ENCODE results near the gene UTP25.
A peak's percentile ranks its signal among the peaks of the same experiment; 100 is the strongest.

UTP25 gene

GRCh38 chr1:209800984-209801834 is 26.6 kb upstream of the UTP25 start:
- H3K4me1 Mint-ChIP-seq: peaks cover 9% of the 10 kb centered on the region
- no peak for DNase-seq
- no peak overlapping the region for H3K4me3 Mint-ChIP-seq
- no peaks in the 10 kb centered on the region for H3K36me3 Mint-ChIP-seq (ENCODE audit: low read depth)
- H3K9me3 Mint-ChIP-seq: no peaks in the 10 kb centered on the region
- H3K27ac Mint-ChIP-seq: no peak overlapping the region
- ATAC-seq: no peak
- H3K27me3 Mint-ChIP-seq: peaks cover 9% of the 10 kb centered on the region

- ATAC-seq: no peak
- no peaks in the 10 kb centered on the region for H3K36me3 Mint-ChIP-seq (ENCODE audit: low read depth)
- H3K4me1 Mint-ChIP-seq: peaks cover 10% of the 10 kb centered on the region
- no peak overlapping the region for H3K27ac Mint-ChIP-seq
- no peak for DNase-seq
- H3K27me3 Mint-ChIP-seq: peaks cover 9% of the 10 kb centered on the region
- H3K4me3 Mint-ChIP-seq: no peak overlapping the region
- H3K9me3 Mint-ChIP-seq: no peaks in the 10 kb centered on the region
Measured at GRCh38 chr1:209802117-209802779, 25.5 kb upstream of the UTP25 start.

- DNase-seq: no peak
- H3K27me3 Mint-ChIP-seq: peaks cover 7% of the 10 kb centered on the region
- peaks cover 10% of the 10 kb centered on the region for H3K4me1 Mint-ChIP-seq
- ATAC-seq: no peak
- no peak overlapping the region for H3K4me3 Mint-ChIP-seq
- H3K9me3 Mint-ChIP-seq: no peaks in the 10 kb centered on the region
- no peak overlapping the region for H3K27ac Mint-ChIP-seq
- H3K36me3 Mint-ChIP-seq (ENCODE audit: low read depth): no peaks in the 10 kb centered on the region
Measured at GRCh38 chr1:209802780-209803152, 25.0 kb upstream of the UTP25 start.

- peaks cover 7% of the 10 kb centered on the region for H3K27me3 Mint-ChIP-seq
- no peak for DNase-seq
Measured at GRCh38 chr1:209803568-209803967, 24.2 kb upstream of the UTP25 start.

GRCh38 chr1:209805341-209805781 is 22.4 kb upstream of the UTP25 start:
- H3K4me3 Mint-ChIP-seq: peak overlapping the region; percentile 62
- no peak for DNase-seq
- ATAC-seq: no peak
- no peaks in the 10 kb centered on the region for H3K36me3 Mint-ChIP-seq (ENCODE audit: low read depth)
- peaks cover 7% of the 10 kb centered on the region for H3K27me3 Mint-ChIP-seq
- no peak overlapping the region for H3K27ac Mint-ChIP-seq
- H3K4me1 Mint-ChIP-seq: peaks cover 10% of the 10 kb centered on the region
- H3K9me3 Mint-ChIP-seq: no peaks in the 10 kb centered on the region

More at GRCh38 chr1:209803568-209803967, 24.2 kb upstream of the UTP25 start:
- Mint-ChIP-seq H3K4me3 (no peak overlapping the region), H3K4me1 (peaks cover 10% of the 10 kb centered on the region), H3K27ac (no peak overlapping the region), H3K9me3 (no peaks in the 10 kb centered on the region), H3K36me3 (ENCODE audit: low read depth) (no peaks in the 10 kb centered on the region)
- no peak for ATAC-seq

- ATAC-seq (peak; percentile 55), DNase-seq (peak; percentile 61)
- Mint-ChIP-seq H3K27ac (no peak within 1 kb of the TSS), H3K36me3 (ENCODE audit: low read depth) (no peaks in the 10 kb centered on the region), H3K27me3 (peaks cover 7% of the 10 kb centered on the region), H3K9me3 (no peaks in the 10 kb centered on the region), H3K4me1 (peaks cover 10% of the 10 kb centered on the region), H3K4me3 (peak within 1 kb of the TSS; percentile 62)
Measured at GRCh38 chr1:209805875-209806760, 21.7 kb upstream of the UTP25 start, which contains the start of gene IRF6. TSS of gene IRF6 (minus strand) at chr1:209806142. CDS start at chr1:209801413, 4,729 bp downstream.

GRCh38 chr1:209807509-209807908 is 20.3 kb upstream of the UTP25 start:
- no peak overlapping the region for H3K4me3 Mint-ChIP-seq
- H3K9me3 Mint-ChIP-seq: no peaks in the 10 kb centered on the region
- H3K36me3 Mint-ChIP-seq (ENCODE audit: low read depth): no peaks in the 10 kb centered on the region

GRCh38 chr1:209808059-209808581 is 19.7 kb upstream of the UTP25 start:
- Mint-ChIP-seq H3K27ac (no peak overlapping the region), H3K9me3 (no peaks in the 10 kb centered on the region), H3K4me1 (peaks cover 10% of the 10 kb centered on the region), H3K36me3 (ENCODE audit: low read depth) (no peaks in the 10 kb centered on the region), H3K4me3 (no peak overlapping the region), H3K27me3 (peaks cover 7% of the 10 kb centered on the region)
- ATAC-seq: no peak
- no peak for DNase-seq

More at GRCh38 chr1:209807509-209807908, 20.3 kb upstream of the UTP25 start:
- Mint-ChIP-seq H3K4me1 (peaks cover 10% of the 10 kb centered on the region), H3K27ac (no peak overlapping the region), H3K27me3 (peaks cover 7% of the 10 kb centered on the region)
- ATAC-seq: no peak
- no peak for DNase-seq

- peaks cover 7% of the 10 kb centered on the region for H3K27me3 Mint-ChIP-seq
- ATAC-seq (no peak), DNase-seq (no peak)
- H3K9me3 Mint-ChIP-seq: no peaks in the 10 kb centered on the region
- H3K4me3 Mint-ChIP-seq: no peak overlapping the region
- H3K4me1 Mint-ChIP-seq: peaks cover 7% of the 10 kb centered on the region
- no peaks in the 10 kb centered on the region for H3K36me3 Mint-ChIP-seq (ENCODE audit: low read depth)
- no peak overlapping the region for H3K27ac Mint-ChIP-seq
Measured at GRCh38 chr1:209809611-209810010, 18.2 kb upstream of the UTP25 start.

GRCh38 chr1:209810783-209811182 is 17.0 kb upstream of the UTP25 start:
- Mint-ChIP-seq H3K4me1 (peaks cover 12% of the 10 kb centered on the region), H3K36me3 (ENCODE audit: low read depth) (no peaks in the 10 kb centered on the region), H3K4me3 (no peak overlapping the region), H3K9me3 (no peaks in the 10 kb centered on the region), H3K27ac (no peak overlapping the region), H3K27me3 (peaks cover 2% of the 10 kb centered on the region)
- ATAC-seq (no peak), DNase-seq (no peak)

GRCh38 chr1:209813902-209814301 is 13.9 kb upstream of the UTP25 start:
- peaks cover 22% of the 10 kb centered on the region for H3K4me1 Mint-ChIP-seq
- no peaks in the 10 kb centered on the region for H3K36me3 Mint-ChIP-seq (ENCODE audit: low read depth)
- peaks cover 4% of the 10 kb centered on the region for H3K27me3 Mint-ChIP-seq
- H3K4me3 Mint-ChIP-seq: no peak overlapping the region
- no peak for DNase-seq
- no peak for ATAC-seq
- H3K9me3 Mint-ChIP-seq: no peaks in the 10 kb centered on the region
- no peak overlapping the region for H3K27ac Mint-ChIP-seq

- peak overlapping the region; percentile 61 for H3K4me3 Mint-ChIP-seq
- H3K9me3 Mint-ChIP-seq: no peaks in the 10 kb centered on the region
- peaks cover 11% of the 10 kb centered on the region for H3K27me3 Mint-ChIP-seq
- peak overlapping the region; percentile 81 for H3K27ac Mint-ChIP-seq
- ATAC-seq (peak; percentile 11), DNase-seq (no peak)
- H3K36me3 Mint-ChIP-seq (ENCODE audit: low read depth): no peaks in the 10 kb centered on the region
- peaks cover 22% of the 10 kb centered on the region for H3K4me1 Mint-ChIP-seq
Measured at GRCh38 chr1:209815490-209815889, 12.3 kb upstream of the UTP25 start.

GRCh38 chr1:209815931-209816341 is 11.8 kb upstream of the UTP25 start:
- H3K36me3 Mint-ChIP-seq (ENCODE audit: low read depth): no peaks in the 10 kb centered on the region
- DNase-seq: no peak
- H3K27me3 Mint-ChIP-seq: peaks cover 15% of the 10 kb centered on the region
- no peaks in the 10 kb centered on the region for H3K9me3 Mint-ChIP-seq
- peak overlapping the region; percentile 61 for H3K4me3 Mint-ChIP-seq
- ATAC-seq: peak; percentile 58
- peak overlapping the region; percentile 81 for H3K27ac Mint-ChIP-seq
- peaks cover 22% of the 10 kb centered on the region for H3K4me1 Mint-ChIP-seq

GRCh38 chr1:209816923-209817322 is 10.8 kb upstream of the UTP25 start:
- Mint-ChIP-seq H3K9me3 (no peaks in the 10 kb centered on the region), H3K27ac (no peak overlapping the region), H3K4me3 (no peak overlapping the region), H3K4me1 (peaks cover 22% of the 10 kb centered on the region), H3K27me3 (peaks cover 20% of the 10 kb centered on the region), H3K36me3 (ENCODE audit: low read depth) (no peaks in the 10 kb centered on the region)
- ATAC-seq (no peak), DNase-seq (no peak)

All from activated naive CD8-positive, alpha-beta T cell treated with anti-CD3 and anti-CD28 coated beads, Interleukin-2, amount 50 U/mL, for 24 hours (primary cell).